ENCODE measurements around the gene DMPK. TPM values are rescaled to one million over a fixed set of nuclear protein-coding genes. Genes with fewer than 3 reads are reported as not detected.
A peak's percentile ranks its signal among the peaks of the same experiment; 100 is the strongest.

DMPK gene
- polyA plus RNA-seq, 1 of the 3 experiments (the other 2 are of a cell fraction), result 92.2 TPM

DNA sequence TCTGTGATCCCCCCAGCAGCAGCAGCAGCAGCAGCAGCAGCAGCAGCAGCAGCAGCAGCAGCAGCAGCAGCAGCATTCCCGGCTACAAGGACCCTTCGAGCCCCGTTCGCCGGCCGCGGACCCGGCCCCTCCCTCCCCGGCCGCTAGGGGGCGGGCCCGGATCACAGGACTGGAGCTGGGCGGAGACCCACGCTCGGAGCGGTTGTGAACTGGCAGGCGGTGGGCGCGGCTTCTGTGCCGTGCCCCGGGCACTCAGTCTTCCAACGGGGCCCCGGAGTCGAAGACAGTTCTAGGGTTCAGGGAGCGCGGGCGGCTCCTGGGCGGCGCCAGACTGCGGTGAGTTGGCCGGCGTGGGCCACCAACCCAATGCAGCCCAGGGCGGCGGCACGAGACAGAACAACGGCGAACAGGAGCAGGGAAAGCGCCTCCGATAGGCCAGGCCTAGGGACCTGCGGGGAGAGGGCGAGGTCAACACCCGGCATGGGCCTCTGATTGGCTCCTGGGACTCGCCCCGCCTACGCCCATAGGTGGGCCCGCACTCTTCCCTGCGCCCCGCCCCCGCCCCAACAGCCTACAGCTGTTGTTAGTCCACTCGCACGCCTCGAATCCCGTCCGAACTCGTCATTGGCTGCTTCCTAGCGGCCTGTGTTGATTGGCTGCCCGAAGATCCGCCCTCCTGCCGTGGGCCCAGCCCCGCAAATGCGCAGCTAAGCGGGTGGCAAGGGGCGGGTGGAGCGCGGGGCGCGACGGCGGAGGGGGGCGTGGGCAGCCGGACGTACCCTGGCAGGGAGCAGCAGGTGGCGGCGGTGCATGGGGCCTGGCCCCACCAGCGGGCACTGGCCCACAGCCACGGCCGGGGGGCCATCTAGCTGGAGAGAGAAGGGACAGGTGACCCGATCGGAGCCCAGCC, 11.8 kb downstream of the DMPK start (continued):
- peak; percentile 88 for TF ChIP-seq PBX3 (IDR thresholded peaks at IDR 0.05)
- TF ChIP-seq, protein P1, sequence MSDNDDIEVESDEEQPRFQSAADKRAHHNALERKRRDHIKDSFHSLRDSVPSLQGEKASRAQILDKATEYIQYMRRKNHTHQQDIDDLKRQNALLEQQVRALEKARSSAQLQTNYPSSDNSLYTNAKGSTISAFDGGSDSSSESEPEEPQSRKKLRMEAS (IDR thresholded peaks at IDR 0.05; ENCODE audit: low read depth), result peak; percentile 77; the same call in 1 of the 2 replicates
- TF ChIP-seq RAD21 (IDR thresholded peaks at IDR 0.05; ENCODE audit: low read length), result peak; percentile 73
- TF ChIP-seq GABPA (IDR thresholded peaks at IDR 0.05; ENCODE audit: low read depth), result no peak
- TF ChIP-seq FOSL2 (IDR thresholded peaks at IDR 0.05; ENCODE audit: borderline replicate concordance, low read depth), result no peak
- TF ChIP-seq RCOR1 (IDR thresholded peaks at IDR 0.05; ENCODE audit: low read length), result no peak
- TF ChIP-seq FOXM1 (IDR thresholded peaks at IDR 0.05; ENCODE audit: low read depth), result no peak; the same call in 1 of the 2 replicates
- peak; percentile 13; the same call in 1 of the 2 replicates for TF ChIP-seq POLR2AphosphoS5 (IDR thresholded peaks at IDR 0.05; ENCODE audit: low read depth, low read length)
- TF ChIP-seq RFX5 (IDR thresholded peaks at IDR 0.05; ENCODE audit: low read length), result peak; percentile 64
- TF ChIP-seq CHD2 (IDR thresholded peaks at IDR 0.05; ENCODE audit: low read length, partially characterized antibody), result peak; percentile 82
- no peak; the same call in 1 of the 2 replicates for TF ChIP-seq ELF1 (IDR thresholded peaks at IDR 0.05)
- TF ChIP-seq NRF1 (IDR thresholded peaks at IDR 0.05; ENCODE audit: low read depth, low read length), result peak; percentile 54
- TF ChIP-seq FOXJ3 (CRISPR knock-in tag; IDR thresholded peaks at IDR 0.05), result peak; percentile 63; the same call in 1 of the 2 replicates
- TF ChIP-seq, protein P2, sequence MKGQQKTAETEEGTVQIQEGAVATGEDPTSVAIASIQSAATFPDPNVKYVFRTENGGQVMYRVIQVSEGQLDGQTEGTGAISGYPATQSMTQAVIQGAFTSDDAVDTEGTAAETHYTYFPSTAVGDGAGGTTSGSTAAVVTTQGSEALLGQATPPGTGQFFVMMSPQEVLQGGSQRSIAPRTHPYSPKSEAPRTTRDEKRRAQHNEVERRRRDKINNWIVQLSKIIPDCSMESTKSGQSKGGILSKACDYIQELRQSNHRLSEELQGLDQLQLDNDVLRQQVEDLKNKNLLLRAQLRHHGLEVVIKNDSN (IDR thresholded peaks at IDR 0.05; ENCODE audit: borderline replicate concordance, low read depth), result no peak

DNA sequence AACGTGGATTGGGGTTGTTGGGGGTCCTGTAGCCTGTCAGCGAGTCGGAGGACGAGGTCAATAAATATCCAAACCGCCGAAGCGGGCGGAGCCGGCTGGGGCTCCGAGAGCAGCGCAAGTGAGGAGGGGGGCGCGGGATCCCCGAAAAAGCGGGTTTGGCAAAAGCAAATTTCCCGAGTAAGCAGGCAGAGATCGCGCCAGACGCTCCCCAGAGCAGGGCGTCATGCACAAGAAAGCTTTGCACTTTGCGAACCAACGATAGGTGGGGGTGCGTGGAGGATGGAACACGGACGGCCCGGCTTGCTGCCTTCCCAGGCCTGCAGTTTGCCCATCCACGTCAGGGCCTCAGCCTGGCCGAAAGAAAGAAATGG, 12.5 kb downstream of the DMPK start:
- H3K27me3 ChIP-seq (ENCODE audit: insufficient read depth), result no peaks in the 10 kb centered on the region
- no peak overlapping the region for H2AFZ ChIP-seq (ENCODE audit: low read depth)
- H3K79me2 ChIP-seq (ENCODE audit: insufficient read depth), result no peaks in the 10 kb centered on the region
- POLR2A ChIA-PET, result interaction anchor here (0.6 to 3.6 kb wide), 14 partner anchors 10 to 78 kb away, joined by 3 to 19 read pairs (median 4); partner anchors contain the start of genes DMPK, DMWD, FBXO46 and QPCTL
- TF ChIP-seq, protein P2 (IDR thresholded peaks at IDR 0.05; ENCODE audit: borderline replicate concordance, low read depth), result no peak
- TF ChIP-seq YY1 (IDR thresholded peaks at IDR 0.05; ENCODE audit: low read depth) (no peak), EZH2phosphoT487 (IDR thresholded peaks at IDR 0.05; ENCODE audit: borderline replicate concordance, low read depth) (no peak), RFX5 (IDR thresholded peaks at IDR 0.05; ENCODE audit: low read length) (no peak), CHD2 (IDR thresholded peaks at IDR 0.05; ENCODE audit: low read length, partially characterized antibody) (no peak), RCOR1 (IDR thresholded peaks at IDR 0.05; ENCODE audit: low read length) (no peak), FOXJ3 (CRISPR knock-in tag; IDR thresholded peaks at IDR 0.05) (no peak), TEAD4 (IDR thresholded peaks at IDR 0.05; ENCODE audit: borderline replicate concordance, insufficient read depth) (no peak), RXRA (IDR thresholded peaks at IDR 0.05; ENCODE audit: borderline replicate concordance, low read depth) (no peak), PBX3 (IDR thresholded peaks at IDR 0.05) (no peak), TAF1 (IDR thresholded peaks at IDR 0.05; ENCODE audit: borderline replicate concordance, low read depth, low read length) (no peak), GABPA (IDR thresholded peaks at IDR 0.05; ENCODE audit: low read depth) (no peak), GATA2 (CRISPR knock-in tag; IDR thresholded peaks at IDR 0.05) (no peak), JUND (IDR thresholded peaks at IDR 0.05) (no peak; the same call in 1 of the 2 replicates), TCF12 (IDR thresholded peaks at IDR 0.05) (no peak), RAD21 (IDR thresholded peaks at IDR 0.05; ENCODE audit: low read length) (no peak), SMC3 (IDR thresholded peaks at IDR 0.05; ENCODE audit: low read depth, low read length) (no peak)
- TF ChIP-seq, protein P3, sequence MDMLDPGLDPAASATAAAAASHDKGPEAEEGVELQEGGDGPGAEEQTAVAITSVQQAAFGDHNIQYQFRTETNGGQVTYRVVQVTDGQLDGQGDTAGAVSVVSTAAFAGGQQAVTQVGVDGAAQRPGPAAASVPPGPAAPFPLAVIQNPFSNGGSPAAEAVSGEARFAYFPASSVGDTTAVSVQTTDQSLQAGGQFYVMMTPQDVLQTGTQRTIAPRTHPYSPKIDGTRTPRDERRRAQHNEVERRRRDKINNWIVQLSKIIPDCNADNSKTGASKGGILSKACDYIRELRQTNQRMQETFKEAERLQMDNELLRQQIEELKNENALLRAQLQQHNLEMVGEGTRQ (IDR thresholded peaks at IDR 0.05; ENCODE audit: borderline replicate concordance, low read depth, low read length), result no peak
- TF ChIP-seq, protein P1 (IDR thresholded peaks at IDR 0.05; ENCODE audit: low read depth), result no peak
- H3K4me3 ChIP-seq (ENCODE audit: low read depth in 2 of 2, low read length in 1 of 2), result peak overlapping the region; percentile 55 to 61
- H4K20me1 ChIP-seq (ENCODE audit: insufficient read depth), result peaks cover 11% of the 10 kb centered on the region; the same call in 1 of the 2 replicates
- CTCF ChIA-PET, result interaction anchor here (0.6 to 5.9 kb wide), 33 partner anchors 9 to 1259 kb away, joined by 3 to 100 read pairs (median 6); partner anchors contain the start of genes DMPK, DMWD, FBXO46 and MEIOSIN
- peak overlapping the region; percentile 98 for H3K4me2 ChIP-seq
- H3K9me2 ChIP-seq, result no peaks in the 10 kb centered on the region
- peak overlapping the region; percentile 79 to 95 for H3K27ac ChIP-seq (ENCODE audit: low read depth in 2 of 2, low read length in 1 of 2)
- H3K9ac ChIP-seq, result peak overlapping the region; percentile 53; the same call in 1 of the 2 replicates
- under 1% methylated on average over 13 of the region's 28 CpGs for WGBS (ENCODE audit: low lambda C conversion rate)
- H3K9me3 ChIP-seq, result no peaks in the 10 kb centered on the region
- H3K36me3 ChIP-seq (replicated peaks in 1 of 2; ENCODE audit: control insufficient read depth in 1 of 2, insufficient read depth in 2 of 2, low read length in 1 of 2), result peaks cover 10 to 26% of the 10 kb centered on the region in 2 experiments
- H3F3A ChIP-seq (replicated peaks; ENCODE audit: insufficient read depth), result peaks cover 46% of the 10 kb centered on the region
- DNase-seq, result no peak
- peaks cover 8 to 30% of the 10 kb centered on the region in 2 experiments; a peak in 3 of 4 replicates for H3K4me1 ChIP-seq (ENCODE audit: control insufficient read depth in 1 of 2, insufficient read depth in 2 of 2, low read depth in 1 of 2, low read length in 1 of 2)
